Glutamatergic neuron (in vitro differentiated cells): ENCODE measurements around the gene CACNG3. TPM values are rescaled to one million over a fixed set of nuclear protein-coding genes. Genes with fewer than 3 reads are reported as not detected.

Source experiments
- DNase-seq: peaks from one replicate; pipeline ENCODE4 v3.0.0; 2022
- H3K27ac Mint-ChIP-seq: one replicate; pipeline ENCODE4 v1.8.0; 2020; ENCODE audit warnings: mild to moderate bottlenecking, mixed read lengths, inconsistent platforms; ENCODE audit not compliant: unreplicated experiment
- H3K27me3 Mint-ChIP-seq: one replicate; pipeline ENCODE4 v1.8.0; 2020; ENCODE audit warnings: mild to moderate bottlenecking, moderate library complexity, mixed read lengths, inconsistent platforms; ENCODE audit not compliant: unreplicated experiment
- H3K36me3 Mint-ChIP-seq: one replicate; pipeline ENCODE4 v1.8.0; 2020; ENCODE audit warnings: mild to moderate bottlenecking, mixed read lengths, inconsistent platforms; ENCODE audit not compliant: unreplicated experiment
- H3K4me1 Mint-ChIP-seq: one replicate; pipeline ENCODE4 v1.8.0; 2020; ENCODE audit warnings: mild to moderate bottlenecking, low read depth, mixed read lengths, inconsistent platforms; ENCODE audit not compliant: unreplicated experiment
- H3K4me3 Mint-ChIP-seq: one replicate; pipeline ENCODE4 v1.8.0; 2020; ENCODE audit warnings: mild to moderate bottlenecking, mixed read lengths, inconsistent platforms; ENCODE audit not compliant: unreplicated experiment
- H3K9me3 Mint-ChIP-seq: one replicate; pipeline ENCODE4 v1.8.0; 2020; ENCODE audit warnings: mild to moderate bottlenecking, moderate library complexity, mixed read lengths, inconsistent platforms; ENCODE audit not compliant: unreplicated experiment
- total RNA-seq: library from RNA; stranded (reverse); fragmentation: NEBNext Ultra II Directional; extraction: Animal tissue kit (Norgen Biotek cat#: 25700); gene quantifications from one replicate; pipeline ENCODE4 v1.2.1, GENCODE V29; 2021; ENCODE audit not compliant: unreplicated experiment
- TF ChIP-seq, protein P1 (sequence below): fragments of 200-600 bp; sonication (generic); IDR thresholded peaks from one replicate; pipeline ENCODE4 v1.5.0; 2021; ENCODE audit not compliant: partially characterized antibody, unreplicated experiment

The CACNG3 gene
- total RNA-seq, 1 donor from 2014 or later: 2.2 TPM

- H3K27me3 Mint-ChIP-seq: peaks cover 1% of the 10 kb centered on the region
- peaks cover 2% of the 10 kb centered on the region for H3K9me3 Mint-ChIP-seq
- H3K4me1 Mint-ChIP-seq: no peaks in the 10 kb centered on the region
- TF ChIP-seq, protein P1, sequence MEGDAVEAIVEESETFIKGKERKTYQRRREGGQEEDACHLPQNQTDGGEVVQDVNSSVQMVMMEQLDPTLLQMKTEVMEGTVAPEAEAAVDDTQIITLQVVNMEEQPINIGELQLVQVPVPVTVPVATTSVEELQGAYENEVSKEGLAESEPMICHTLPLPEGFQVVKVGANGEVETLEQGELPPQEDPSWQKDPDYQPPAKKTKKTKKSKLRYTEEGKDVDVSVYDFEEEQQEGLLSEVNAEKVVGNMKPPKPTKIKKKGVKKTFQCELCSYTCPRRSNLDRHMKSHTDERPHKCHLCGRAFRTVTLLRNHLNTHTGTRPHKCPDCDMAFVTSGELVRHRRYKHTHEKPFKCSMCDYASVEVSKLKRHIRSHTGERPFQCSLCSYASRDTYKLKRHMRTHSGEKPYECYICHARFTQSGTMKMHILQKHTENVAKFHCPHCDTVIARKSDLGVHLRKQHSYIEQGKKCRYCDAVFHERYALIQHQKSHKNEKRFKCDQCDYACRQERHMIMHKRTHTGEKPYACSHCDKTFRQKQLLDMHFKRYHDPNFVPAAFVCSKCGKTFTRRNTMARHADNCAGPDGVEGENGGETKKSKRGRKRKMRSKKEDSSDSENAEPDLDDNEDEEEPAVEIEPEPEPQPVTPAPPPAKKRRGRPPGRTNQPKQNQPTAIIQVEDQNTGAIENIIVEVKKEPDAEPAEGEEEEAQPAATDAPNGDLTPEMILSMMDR: no peak
- H3K27ac Mint-ChIP-seq: no peak overlapping the region
- H3K36me3 Mint-ChIP-seq: no peaks in the 10 kb centered on the region
- DNase-seq: no peak
- no peak overlapping the region for H3K4me3 Mint-ChIP-seq
These were observed 38.7 kb upstream of the CACNG3 start for GRCh38 chr16:24217461-24217860.

DNA sequence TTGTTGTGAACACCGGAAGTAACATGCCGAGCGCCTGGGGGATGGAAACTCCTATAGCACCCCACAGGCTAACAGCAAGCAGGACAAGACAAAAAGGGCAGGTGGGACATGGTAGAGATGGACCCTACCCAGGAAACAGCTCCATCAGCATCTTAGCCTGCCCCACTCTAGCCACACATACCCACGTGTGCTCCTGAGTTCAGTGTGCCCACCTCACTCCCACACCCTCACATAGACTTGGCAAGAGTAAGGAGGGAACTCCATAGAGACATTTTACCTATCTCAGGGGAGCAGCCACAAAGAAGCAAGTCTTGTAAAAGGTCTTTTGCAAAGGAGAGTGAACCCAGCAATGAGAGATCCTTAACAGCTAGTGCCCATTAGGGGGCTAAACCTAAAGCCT is 37.8 kb upstream of the CACNG3 start:
- TF ChIP-seq, protein P1: no peak
- peaks cover 2% of the 10 kb centered on the region for H3K9me3 Mint-ChIP-seq
- no peaks in the 10 kb centered on the region for H3K36me3 Mint-ChIP-seq
- no peak for DNase-seq
- no peak overlapping the region for H3K4me3 Mint-ChIP-seq
- H3K27me3 Mint-ChIP-seq: peaks cover 1% of the 10 kb centered on the region
- H3K27ac Mint-ChIP-seq: no peak overlapping the region
- H3K4me1 Mint-ChIP-seq: no peaks in the 10 kb centered on the region

GRCh38 chr16:24221219-24221618 is 34.9 kb upstream of the CACNG3 start:
- DNase-seq: no peak
- Mint-ChIP-seq H3K27me3 (no peaks in the 10 kb centered on the region), H3K4me1 (no peaks in the 10 kb centered on the region), H3K9me3 (peaks cover 4% of the 10 kb centered on the region), H3K27ac (no peak overlapping the region), H3K4me3 (no peak overlapping the region), H3K36me3 (no peaks in the 10 kb centered on the region)
- TF ChIP-seq, protein P1: no peak

DNA sequence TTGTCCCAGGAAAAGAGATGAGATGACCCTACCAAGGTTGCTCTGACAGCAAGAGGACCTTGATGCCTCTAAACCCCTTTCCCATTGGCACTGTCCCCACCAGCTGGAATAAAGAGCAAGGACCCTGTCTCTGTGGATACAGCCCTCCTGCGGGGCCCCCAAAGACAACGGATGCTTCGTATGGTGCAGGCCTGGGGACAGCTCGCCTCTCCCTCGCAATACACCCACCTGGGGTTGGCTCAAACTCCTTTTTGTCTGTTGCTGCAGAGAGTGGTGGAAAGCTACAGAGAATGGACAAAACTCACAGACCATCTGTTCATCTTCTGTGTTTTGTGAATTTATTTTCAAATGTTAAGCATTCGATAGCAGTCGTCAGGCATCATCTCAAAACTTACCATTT is 27.6 kb upstream of the CACNG3 start:
- Mint-ChIP-seq H3K27me3 (no peaks in the 10 kb centered on the region), H3K36me3 (no peaks in the 10 kb centered on the region), H3K4me1 (no peaks in the 10 kb centered on the region), H3K27ac (no peak overlapping the region), H3K4me3 (no peak overlapping the region), H3K9me3 (peaks cover 2% of the 10 kb centered on the region)
- TF ChIP-seq, protein P1: no peak
- no peak for DNase-seq

DNA sequence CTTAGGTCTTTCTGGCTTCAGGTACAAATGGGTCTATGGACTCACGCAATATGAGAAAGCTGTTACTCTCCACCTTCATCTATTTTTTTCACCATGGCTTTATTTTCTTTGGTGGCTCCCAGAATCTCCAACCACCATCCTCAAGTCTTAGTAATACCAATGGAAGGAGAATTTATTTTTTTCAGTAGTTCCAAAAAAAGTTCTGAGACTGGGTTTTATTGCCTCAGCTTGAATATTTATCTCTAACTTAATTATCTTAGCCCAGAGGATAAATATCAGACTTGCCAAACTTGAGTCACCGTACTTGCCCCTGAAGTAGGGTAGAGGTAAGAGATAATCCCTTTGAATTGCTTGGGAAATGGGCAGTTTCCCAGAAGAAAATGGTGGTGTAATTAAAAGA is 23.2 kb upstream of the CACNG3 start:
- H3K27me3 Mint-ChIP-seq: no peaks in the 10 kb centered on the region
- no peaks in the 10 kb centered on the region for H3K9me3 Mint-ChIP-seq
- H3K36me3 Mint-ChIP-seq: no peaks in the 10 kb centered on the region
- H3K27ac Mint-ChIP-seq: no peak overlapping the region
- H3K4me3 Mint-ChIP-seq: no peak overlapping the region
- TF ChIP-seq, protein P1: no peak
- no peak for DNase-seq
- no peaks in the 10 kb centered on the region for H3K4me1 Mint-ChIP-seq
